ENCODE results near the gene ABCB10.

DNA sequence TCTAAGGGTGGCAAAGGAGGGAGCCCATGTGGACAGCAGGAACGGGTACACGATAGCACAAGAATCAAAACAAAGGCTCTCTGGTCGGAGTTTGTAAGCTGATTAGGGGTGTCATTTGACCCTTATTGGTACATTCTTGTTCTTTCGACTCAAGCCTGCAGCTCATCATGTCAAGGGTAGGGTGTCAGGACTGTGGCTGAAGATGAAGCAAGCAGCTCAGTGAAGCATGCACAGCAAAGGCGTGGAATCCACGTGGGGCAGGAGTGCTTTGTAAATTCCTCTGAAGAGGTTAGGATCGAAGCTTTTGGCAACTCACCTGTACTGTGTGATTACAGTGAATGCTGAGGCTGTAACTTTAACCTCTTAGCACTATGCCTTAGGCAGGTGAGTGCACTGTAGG is 4.7 kb upstream of the ABCB10 start:
- TF ChIP-seq, protein P1, sequence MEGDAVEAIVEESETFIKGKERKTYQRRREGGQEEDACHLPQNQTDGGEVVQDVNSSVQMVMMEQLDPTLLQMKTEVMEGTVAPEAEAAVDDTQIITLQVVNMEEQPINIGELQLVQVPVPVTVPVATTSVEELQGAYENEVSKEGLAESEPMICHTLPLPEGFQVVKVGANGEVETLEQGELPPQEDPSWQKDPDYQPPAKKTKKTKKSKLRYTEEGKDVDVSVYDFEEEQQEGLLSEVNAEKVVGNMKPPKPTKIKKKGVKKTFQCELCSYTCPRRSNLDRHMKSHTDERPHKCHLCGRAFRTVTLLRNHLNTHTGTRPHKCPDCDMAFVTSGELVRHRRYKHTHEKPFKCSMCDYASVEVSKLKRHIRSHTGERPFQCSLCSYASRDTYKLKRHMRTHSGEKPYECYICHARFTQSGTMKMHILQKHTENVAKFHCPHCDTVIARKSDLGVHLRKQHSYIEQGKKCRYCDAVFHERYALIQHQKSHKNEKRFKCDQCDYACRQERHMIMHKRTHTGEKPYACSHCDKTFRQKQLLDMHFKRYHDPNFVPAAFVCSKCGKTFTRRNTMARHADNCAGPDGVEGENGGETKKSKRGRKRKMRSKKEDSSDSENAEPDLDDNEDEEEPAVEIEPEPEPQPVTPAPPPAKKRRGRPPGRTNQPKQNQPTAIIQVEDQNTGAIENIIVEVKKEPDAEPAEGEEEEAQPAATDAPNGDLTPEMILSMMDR (IDR thresholded peaks at IDR 0.05; ENCODE audit: low read depth, low read length) = no peak
- no peak for TF ChIP-seq POLR2A (IDR thresholded peaks at IDR 0.05; ENCODE audit: extremely low read depth, insufficient read length)
- no peak for TF ChIP-seq MYC (IDR thresholded peaks at IDR 0.05; ENCODE audit: low read depth, low read length)

Measured in NB4 (cell line).